Breast epithelium (tissue), 4 donors: ENCODE measurements around the gene COX8C. TPM values are rescaled to one million over a fixed set of nuclear protein-coding genes. Genes with fewer than 3 reads are reported as not detected.

Experiments used
- DNase-seq, 2 donors: peaks; one replicate each; pipeline ENCODE4 v3.0.0-alpha.2; 2019; ENCODE audit warnings: low spot score in 2 of 2
- H3K27ac ChIP-seq, 2 donors: fragments of 200-600 bp; sonication (generic) in 1 of 2; one replicate each; pipeline ENCODE4 v1.5.1; 2016 to 2019; ENCODE audit warnings: mild to moderate bottlenecking in 1 of 2
- H3K27me3 ChIP-seq, 2 donors: fragments of 200-600 bp; sonication (generic) in 1 of 2; one replicate each; pipeline versions ENCODE4 v1.5.1 to v1.6.0; 2017 to 2019; ENCODE audit warnings: control low read depth in 1 of 2, mild to moderate bottlenecking in 1 of 2
- H3K36me3 ChIP-seq: fragments of 200-600 bp; one replicate; pipeline ENCODE4 v1.5.1; 2019
- H3K4me1 ChIP-seq, 2 donors: fragments of 200-600 bp; sonication (generic); one replicate each; pipeline ENCODE4 v1.5.1; 2016 to 2019; ENCODE audit warnings: control low read depth in 1 of 2
- H3K4me3 ChIP-seq, 3 donors: fragments of 200-600 bp; sonication (generic); 1 replicate in 2 of 3; 2 replicates in 1 of 3; pipeline ENCODE4 v1.5.1; 2016 to 2019; ENCODE audit warnings: mild to moderate bottlenecking in 3 of 3, moderate library complexity in 2 of 3
- H3K9me3 ChIP-seq, 2 donors: fragments of 200-600 bp; sonication (generic) in 1 of 2; one replicate each; pipeline ENCODE4 v1.5.1; 2016 to 2019; ENCODE audit warnings: control low read depth in 1 of 2
- CTCF ChIP-seq, 3 donors: fragments of 450-650 bp; IDR thresholded peaks; one replicate each; pipeline ENCODE4 v1.5.1; 2016 to 2017; ENCODE audit warnings: antibody characterized with exemption in 3 of 3, mild to moderate bottlenecking in 3 of 3, moderate library complexity in 3 of 3
- POLR2A ChIP-seq: fragments of 450-650 bp; IDR thresholded peaks from one replicate; pipeline ENCODE4 v1.6.1; 2016; ENCODE audit warnings: antibody characterized with exemption, mild to moderate bottlenecking, moderate library complexity
- POLR2AphosphoS5 ChIP-seq, 3 donors: sonication (generic); formaldehyde crosslinking; IDR thresholded peaks; one replicate each; pipeline ENCODE4 v1.6.1; 2017; ENCODE audit warnings: antibody characterized with exemption in 3 of 3
- intact Hi-C: fragments of 100-400 bp; cut with DNase I; formaldehyde crosslinking; loops from one replicate; pipeline ENCODE4 v1.15.1; 2023; ENCODE audit warnings: low total_unique reads
- total RNA-seq, 3 donors: library from RNA; depleted of rRNA; stranded (reverse); fragments of >200 nt; gene quantifications; one replicate each; pipeline ENCODE4 v1.1.0, GENCODE V29; 2016

The COX8C gene
- total RNA-seq, 3 donors from 2014 or later: not detected

DNA sequence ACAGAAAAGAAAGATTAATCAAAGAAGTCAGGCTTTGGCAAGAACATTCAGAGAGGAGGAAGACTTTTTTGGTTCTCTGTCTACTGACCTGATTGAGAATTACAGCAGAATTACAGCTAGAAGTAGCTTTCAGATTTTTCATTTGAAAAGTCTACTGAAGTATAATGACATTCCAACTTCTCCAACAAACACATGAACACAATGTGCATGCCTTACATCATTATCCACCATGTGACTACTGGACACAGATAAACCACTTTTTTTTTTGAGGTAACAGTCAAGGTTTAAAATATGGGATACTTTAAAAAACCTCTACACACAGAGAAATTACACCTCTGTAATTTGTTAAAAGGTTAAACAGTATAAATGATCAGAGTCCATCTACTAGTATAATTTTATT lies 26.5 kb upstream of the COX8C start:
- H3K27ac ChIP-seq: no peak overlapping the region

DNA sequence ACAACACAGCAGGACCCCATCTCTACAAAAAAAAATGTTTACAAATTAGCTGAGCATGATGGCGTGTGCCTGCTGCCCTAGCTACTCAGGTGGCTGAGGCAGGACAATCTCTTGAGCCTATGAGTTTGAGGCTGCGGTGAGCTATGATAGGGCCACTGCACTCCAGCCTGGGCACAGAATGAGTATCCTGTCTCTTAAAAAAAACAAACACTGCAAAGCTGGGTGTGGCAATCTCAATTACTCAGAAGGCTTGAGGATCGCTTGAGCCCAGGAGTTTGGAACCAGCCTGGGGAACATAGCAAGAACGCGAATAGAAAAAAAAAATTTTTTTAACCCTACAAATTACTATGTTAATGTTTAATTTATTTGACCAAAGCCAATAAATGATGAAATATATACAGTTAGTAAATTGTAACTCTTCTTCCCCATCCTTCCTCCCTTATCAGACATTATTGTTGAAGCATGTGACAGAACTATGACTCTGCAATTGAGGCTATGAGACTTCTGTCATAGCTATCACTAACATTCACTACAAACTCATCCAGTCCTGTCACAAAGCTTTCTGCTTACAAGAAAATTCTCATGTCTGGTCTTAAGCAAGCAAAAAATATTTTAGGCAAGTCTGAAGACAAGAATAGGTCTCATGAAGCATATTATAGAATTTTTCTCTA lies 23.9 kb upstream of the COX8C start:
- no peak for DNase-seq
- Histone ChIP-seq H3K4me3 (no peak overlapping the region), H3K27me3 (no peaks in the 10 kb centered on the region), H3K4me1 (no peaks in the 10 kb centered on the region), H3K9me3 (no peaks in the 10 kb centered on the region), H3K27ac (no peak overlapping the region), H3K36me3 (no peaks in the 10 kb centered on the region)
- TF ChIP-seq CTCF (IDR thresholded peaks at IDR 0.05) (no peak), POLR2AphosphoS5 (IDR thresholded peaks at IDR 0.05) (no peak), POLR2A (no peak)
- intact Hi-C loops: no loop called here

More for the DNA sequence above, 26.5 kb upstream of the COX8C start:
- no peaks in the 10 kb centered on the region for H3K4me1 ChIP-seq
- TF ChIP-seq POLR2AphosphoS5 (IDR thresholded peaks at IDR 0.05) (no peak), POLR2A (no peak), CTCF (IDR thresholded peaks at IDR 0.05) (no peak)
- no peaks in the 10 kb centered on the region for H3K9me3 ChIP-seq
- intact Hi-C loops: no loop called here
- H3K4me3 ChIP-seq: no peak overlapping the region
- DNase-seq: no peak
- H3K27me3 ChIP-seq: no peaks in the 10 kb centered on the region
- no peaks in the 10 kb centered on the region for H3K36me3 ChIP-seq

- Histone ChIP-seq H3K4me1 (no peaks in the 10 kb centered on the region), H3K27ac (no peak overlapping the region), H3K36me3 (no peaks in the 10 kb centered on the region), H3K4me3 (no peak overlapping the region), H3K9me3 (no peaks in the 10 kb centered on the region), H3K27me3 (no peaks in the 10 kb centered on the region)
- no peak for TF ChIP-seq POLR2A
- no peak for TF ChIP-seq CTCF (IDR thresholded peaks at IDR 0.05)
- no peak for TF ChIP-seq POLR2AphosphoS5 (IDR thresholded peaks at IDR 0.05)
- no peak for DNase-seq
- intact Hi-C loops: loop anchor here (2.0 kb wide), 1 partner anchor 55 kb away; no protein-coding TSS in a partner anchor
These were observed 23.3 kb upstream of the COX8C start for GRCh38 chr14:93323600-93324174.

GRCh38 chr14:93326196-93326595 lies 20.8 kb upstream of the COX8C start:
- H3K27me3 ChIP-seq: no peaks in the 10 kb centered on the region
- intact Hi-C loops: no loop called here
- H3K4me1 ChIP-seq: peaks cover 6 to 12% of the 10 kb centered on the region in 2 donors
- H3K36me3 ChIP-seq: no peaks in the 10 kb centered on the region
- no peak overlapping the region for H3K27ac ChIP-seq
- TF ChIP-seq CTCF (IDR thresholded peaks at IDR 0.05) (no peak), POLR2A (no peak), POLR2AphosphoS5 (IDR thresholded peaks at IDR 0.05) (no peak)
- no peak for DNase-seq
- H3K9me3 ChIP-seq: no peaks in the 10 kb centered on the region
- no peak overlapping the region for H3K4me3 ChIP-seq

GRCh38 chr14:93328546-93328945 lies 18.4 kb upstream of the COX8C start:
- Histone ChIP-seq H3K9me3 (no peaks in the 10 kb centered on the region), H3K27ac (no peak overlapping the region), H3K4me1 (peaks cover 9 to 18% of the 10 kb centered on the region in 2 donors), H3K4me3 (no peak overlapping the region), H3K36me3 (no peaks in the 10 kb centered on the region), H3K27me3 (no peaks in the 10 kb centered on the region)
- TF ChIP-seq CTCF (IDR thresholded peaks at IDR 0.05) (no peak), POLR2AphosphoS5 (IDR thresholded peaks at IDR 0.05) (no peak), POLR2A (no peak)
- DNase-seq: no peak
- intact Hi-C loops: no loop called here
